ENCODE measurements around the gene STAM2.

DNA sequence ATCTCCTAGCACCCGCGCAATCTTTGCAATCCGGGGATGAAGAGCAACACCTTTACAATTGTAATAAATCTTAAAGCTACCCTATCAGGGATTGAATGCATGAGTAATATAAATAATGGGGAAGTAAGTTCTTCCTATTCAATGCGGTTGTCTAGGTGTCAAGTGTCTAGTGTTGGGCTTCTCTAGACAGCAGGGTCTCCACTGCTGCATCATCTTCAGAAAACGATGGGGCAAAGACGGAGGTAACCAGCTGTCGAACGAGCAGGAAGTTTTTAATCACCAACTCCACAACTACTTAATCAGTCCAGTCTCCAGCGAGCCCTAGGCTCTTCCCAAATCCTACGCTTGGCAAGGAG, 573 bp downstream of the STAM2 start:
- TF ChIP-seq, protein P1, sequence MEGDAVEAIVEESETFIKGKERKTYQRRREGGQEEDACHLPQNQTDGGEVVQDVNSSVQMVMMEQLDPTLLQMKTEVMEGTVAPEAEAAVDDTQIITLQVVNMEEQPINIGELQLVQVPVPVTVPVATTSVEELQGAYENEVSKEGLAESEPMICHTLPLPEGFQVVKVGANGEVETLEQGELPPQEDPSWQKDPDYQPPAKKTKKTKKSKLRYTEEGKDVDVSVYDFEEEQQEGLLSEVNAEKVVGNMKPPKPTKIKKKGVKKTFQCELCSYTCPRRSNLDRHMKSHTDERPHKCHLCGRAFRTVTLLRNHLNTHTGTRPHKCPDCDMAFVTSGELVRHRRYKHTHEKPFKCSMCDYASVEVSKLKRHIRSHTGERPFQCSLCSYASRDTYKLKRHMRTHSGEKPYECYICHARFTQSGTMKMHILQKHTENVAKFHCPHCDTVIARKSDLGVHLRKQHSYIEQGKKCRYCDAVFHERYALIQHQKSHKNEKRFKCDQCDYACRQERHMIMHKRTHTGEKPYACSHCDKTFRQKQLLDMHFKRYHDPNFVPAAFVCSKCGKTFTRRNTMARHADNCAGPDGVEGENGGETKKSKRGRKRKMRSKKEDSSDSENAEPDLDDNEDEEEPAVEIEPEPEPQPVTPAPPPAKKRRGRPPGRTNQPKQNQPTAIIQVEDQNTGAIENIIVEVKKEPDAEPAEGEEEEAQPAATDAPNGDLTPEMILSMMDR (IDR thresholded peaks at IDR 0.05) = no peak
- no peak for TF ChIP-seq POLR2A (IDR thresholded peaks at IDR 0.05)

Measured in esophagus squamous epithelium (tissue), 4 donors.